Measurements from ENCODE around the gene MPI.

Gene MPI

GRCh38 chr15:74865316-74865715 lies 24.5 kb upstream of the MPI start:
- TF ChIP-seq SIN3A (IDR thresholded peaks at IDR 0.05; ENCODE audit: borderline replicate concordance, insufficient read depth, low read length) (no peak), TAF1 (IDR thresholded peaks at IDR 0.05; ENCODE audit: borderline replicate concordance, insufficient read depth, low read length) (no peak), REST (IDR thresholded peaks at IDR 0.05; ENCODE audit: insufficient read depth in 1 of 2, low read depth in 2 of 2, low read length in 2 of 2) (no peak), FOXP2 (optimal IDR thresholded peaks at IDR 0.05; ENCODE audit: borderline replicate concordance, extremely low read depth, extremely low read length, insufficient read depth) (no peak), POLR2AphosphoS5 (IDR thresholded peaks at IDR 0.05; ENCODE audit: low read depth, low read length) (no peak)

- TF ChIP-seq POLR2AphosphoS5 (IDR thresholded peaks at IDR 0.05; ENCODE audit: low read depth, low read length) (no peak), FOXP2 (optimal IDR thresholded peaks at IDR 0.05; ENCODE audit: borderline replicate concordance, extremely low read depth, extremely low read length, insufficient read depth) (no peak), REST (IDR thresholded peaks at IDR 0.05; ENCODE audit: insufficient read depth in 1 of 2, low read depth in 2 of 2, low read length in 2 of 2) (no peak), SIN3A (IDR thresholded peaks at IDR 0.05; ENCODE audit: borderline replicate concordance, insufficient read depth, low read length) (no peak), TAF1 (IDR thresholded peaks at IDR 0.05; ENCODE audit: borderline replicate concordance, insufficient read depth, low read length) (no peak)
Observed at GRCh38 chr15:74866090-74866489, 23.8 kb upstream of the MPI start.

GRCh38 chr15:74867466-74868038 lies 22.3 kb upstream of the MPI start:
- TF ChIP-seq TAF1 (IDR thresholded peaks at IDR 0.05; ENCODE audit: borderline replicate concordance, insufficient read depth, low read length) (no peak), REST (IDR thresholded peaks at IDR 0.05; ENCODE audit: insufficient read depth in 1 of 2, low read depth in 2 of 2, low read length in 2 of 2) (no peak), POLR2AphosphoS5 (IDR thresholded peaks at IDR 0.05; ENCODE audit: low read depth, low read length) (no peak), SIN3A (IDR thresholded peaks at IDR 0.05; ENCODE audit: borderline replicate concordance, insufficient read depth, low read length) (no peak), FOXP2 (optimal IDR thresholded peaks at IDR 0.05; ENCODE audit: borderline replicate concordance, extremely low read depth, extremely low read length, insufficient read depth) (no peak)

DNA sequence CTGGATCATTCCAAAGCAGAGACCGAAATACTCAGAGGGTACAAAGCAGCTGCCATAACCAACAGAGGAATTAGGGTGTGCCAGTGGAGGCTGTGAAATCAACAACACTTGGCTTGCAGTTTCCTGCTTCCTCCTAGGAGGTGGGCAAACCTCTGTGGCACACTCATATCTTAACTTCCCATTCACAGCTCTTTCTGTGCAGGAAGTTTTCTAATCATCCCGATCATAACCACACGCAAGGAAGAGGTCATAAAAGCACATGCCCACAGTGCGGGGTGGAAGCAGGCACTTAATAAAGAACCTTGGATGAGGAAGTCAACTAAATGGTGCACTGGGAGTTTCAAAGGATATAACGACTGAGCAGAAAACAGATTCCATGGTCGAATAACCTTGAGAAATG lies 21.8 kb upstream of the MPI start:
- no peak for TF ChIP-seq TAF1 (IDR thresholded peaks at IDR 0.05; ENCODE audit: borderline replicate concordance, insufficient read depth, low read length)
- TF ChIP-seq FOXP2 (optimal IDR thresholded peaks at IDR 0.05; ENCODE audit: borderline replicate concordance, extremely low read depth, extremely low read length, insufficient read depth): no peak
- no peak for TF ChIP-seq REST (IDR thresholded peaks at IDR 0.05; ENCODE audit: insufficient read depth in 1 of 2, low read depth in 2 of 2, low read length in 2 of 2)
- TF ChIP-seq POLR2AphosphoS5 (IDR thresholded peaks at IDR 0.05; ENCODE audit: low read depth, low read length): no peak
- no peak for TF ChIP-seq SIN3A (IDR thresholded peaks at IDR 0.05; ENCODE audit: borderline replicate concordance, insufficient read depth, low read length)

DNA sequence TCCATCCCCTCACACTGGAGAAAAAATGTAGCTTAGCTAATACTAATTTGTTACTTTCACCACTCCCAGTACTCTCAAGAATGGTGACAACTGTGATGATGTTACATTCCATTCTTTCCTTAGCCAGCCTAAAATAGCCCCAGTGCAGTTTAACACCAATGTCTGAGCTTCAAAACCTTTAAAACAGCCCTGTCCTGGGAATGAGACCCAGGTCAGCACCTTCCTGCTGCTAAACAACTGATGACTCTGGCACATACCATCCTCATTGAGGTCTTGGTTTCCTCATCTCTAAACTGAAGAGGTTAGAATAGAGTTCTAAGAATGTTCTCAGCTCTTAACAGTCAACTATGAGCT lies 20.5 kb upstream of the MPI start:
- TF ChIP-seq POLR2AphosphoS5 (IDR thresholded peaks at IDR 0.05; ENCODE audit: low read depth, low read length): no peak
- no peak for TF ChIP-seq REST (IDR thresholded peaks at IDR 0.05; ENCODE audit: insufficient read depth in 1 of 2, low read depth in 2 of 2, low read length in 2 of 2)
- TF ChIP-seq FOXP2 (optimal IDR thresholded peaks at IDR 0.05; ENCODE audit: borderline replicate concordance, extremely low read depth, extremely low read length, insufficient read depth): no peak
- no peak for TF ChIP-seq TAF1 (IDR thresholded peaks at IDR 0.05; ENCODE audit: borderline replicate concordance, insufficient read depth, low read length)
- no peak for TF ChIP-seq SIN3A (IDR thresholded peaks at IDR 0.05; ENCODE audit: borderline replicate concordance, insufficient read depth, low read length)

All from PFSK-1 (cell line).